Mucosa of descending colon (tissue), 3 donors: ENCODE measurements around the gene KIF4B. TPM values are rescaled to one million over a fixed set of nuclear protein-coding genes. Genes with fewer than 3 reads are reported as not detected.
A peak's percentile ranks its signal among the peaks of the same experiment; 100 is the strongest.
"Not testable (repeated sequence)": the region's sequence is repeated elsewhere in the genome, so short reads cannot be mapped to it uniquely, and the experiment has no call there.

ENCODE experiments used
- ATAC-seq: fragments of 200-7000 bp; cut with Tn5 transposase; one replicate; pipeline ENCODE4 v1.9.1; 2020; ENCODE audit warnings: mild to moderate bottlenecking, moderate library complexity
- DNase-seq, 3 donors: peaks; one replicate each; pipeline ENCODE4 v3.0.0-alpha.2; 2020
- H3K36me3 ChIP-seq: fragments of 200-600 bp; one replicate; pipeline ENCODE4 v1.8.0; 2021; ENCODE audit warnings: low read depth, mild to moderate bottlenecking
- H3K4me1 ChIP-seq: fragments of 200-600 bp; one replicate; pipeline ENCODE4 v1.8.0; 2021; ENCODE audit warnings: low read depth, mild to moderate bottlenecking
- H3K4me3 ChIP-seq: fragments of 200-600 bp; one replicate; pipeline ENCODE4 v1.8.0; 2021; ENCODE audit warnings: mild to moderate bottlenecking
- H3K9me3 ChIP-seq: fragments of 200-600 bp; one replicate; pipeline ENCODE4 v1.8.0; 2021; ENCODE audit warnings: mild to moderate bottlenecking
- CTCF ChIP-seq: fragments of 200-600 bp; IDR thresholded peaks from one replicate; pipeline ENCODE4 v1.8.0; 2022; ENCODE audit warnings: antibody characterized with exemption, mild to moderate bottlenecking
- intact Hi-C, 2 donors: fragments of 100-400 bp; cut with DNase I in 1 of 2; cut with micrococcal nuclease in 1 of 2; formaldehyde crosslinking; loops; one replicate each; pipeline versions ENCODE4 v1.11.0 to v1.11.1; 2022; cut with DNase I, micrococcal nuclease
- total RNA-seq, 3 donors: library from RNA; stranded (reverse); fragmentation: NEBNext Ultra II Directional in 2 of 3; extraction: Animal tissue kit (Norgen Biotek cat#: 25700) in 2 of 3; gene quantifications; one replicate each; pipeline versions ENCODE4 v1.2.1 to v1.2.4, GENCODE V29; 2021 to 2023
- donor health status: DM: no; HTN: no; CAD: no; lungs with moderate emphysema.
- donor health status: DM: no; HTN: no; CAD: no.
- donor health status: DM: no; HTN: yes; CAD: no.

Gene KIF4B
- total RNA-seq, 3 donors from 2014 or later, result not detected

- Histone ChIP-seq H3K4me1 (no peaks in the 10 kb centered on the region), H3K36me3 (no peaks in the 10 kb centered on the region), H3K9me3 (no peaks in the 10 kb centered on the region), H3K4me3 (no peak overlapping the region)
- intact Hi-C loops, result no loop called here
- no peak for TF ChIP-seq CTCF
- no peak for DNase-seq
- no peak for ATAC-seq
These were observed 13.7 kb upstream of the KIF4B start for GRCh38 chr5:154999865-155000264.

GRCh38 chr5:155001523-155001922 is 12.0 kb upstream of the KIF4B start:
- intact Hi-C loops, result no loop called here
- no peak for DNase-seq
- Histone ChIP-seq H3K9me3 (no peaks in the 10 kb centered on the region), H3K4me3 (no peak overlapping the region), H3K4me1 (no peaks in the 10 kb centered on the region), H3K36me3 (no peaks in the 10 kb centered on the region)
- ATAC-seq, result no peak
- no peak for TF ChIP-seq CTCF

DNA sequence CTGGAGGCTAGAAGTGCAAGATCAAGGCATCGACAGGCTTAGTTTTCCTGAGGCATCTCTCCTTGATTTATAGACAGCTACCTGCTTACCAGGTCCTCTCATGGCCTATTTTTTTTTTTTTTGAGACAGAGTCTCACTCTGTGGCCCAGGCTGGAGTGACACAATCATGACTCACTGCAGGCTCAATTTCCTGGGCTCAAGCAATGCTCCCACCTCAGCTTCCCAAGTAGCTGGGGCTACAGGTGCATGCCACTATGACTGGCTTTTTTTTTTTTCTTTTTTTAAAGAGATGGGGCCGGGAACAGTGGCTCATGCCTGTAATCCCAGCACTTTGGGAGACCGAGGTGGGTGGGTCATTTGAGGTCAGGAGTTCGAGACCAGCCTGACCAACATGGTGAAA is 10.8 kb upstream of the KIF4B start:
- intact Hi-C loops, H3K4me1 ChIP-seq, H3K4me3 ChIP-seq, ATAC-seq, DNase-seq, H3K36me3 ChIP-seq, H3K9me3 ChIP-seq: not testable (repeated sequence)

DNA sequence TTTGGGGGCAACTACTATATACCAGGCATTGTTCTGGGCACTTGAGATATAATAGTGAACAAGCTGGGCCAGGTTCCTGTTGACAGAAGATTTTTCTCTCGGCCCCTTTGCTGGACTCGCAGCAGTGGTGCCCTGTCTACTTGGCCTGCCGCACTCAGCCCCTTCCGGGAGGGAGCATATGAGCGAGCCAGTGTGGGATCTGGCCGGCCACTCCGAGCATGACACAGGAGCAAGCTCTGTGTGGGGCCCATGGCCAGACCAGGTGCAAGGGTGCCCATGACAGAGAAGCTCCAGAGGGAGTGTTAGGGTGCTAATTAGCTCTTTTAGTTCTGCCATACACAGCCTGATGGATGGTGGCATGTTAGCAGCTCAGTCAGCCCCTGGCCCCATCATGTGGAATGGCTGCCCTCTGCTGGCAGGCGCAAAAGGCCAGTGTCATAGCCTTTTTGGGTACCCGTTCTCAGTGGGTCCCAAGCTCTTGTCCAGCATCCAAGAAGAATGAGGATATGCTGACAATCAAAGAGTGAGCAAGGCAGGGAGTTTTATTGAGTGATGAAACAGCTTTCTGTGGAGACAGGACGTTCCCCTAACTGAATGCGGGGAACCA is 9.3 kb upstream of the KIF4B start:
- H3K36me3 ChIP-seq, result no peaks in the 10 kb centered on the region
- no peaks in the 10 kb centered on the region for H3K4me1 ChIP-seq
- intact Hi-C loops, result no loop called here
- peak; percentile 31 for ATAC-seq
- peak in 2 of 3 donors; percentile 24 to 38 for DNase-seq
- TF ChIP-seq CTCF, result no peak
- no peak overlapping the region for H3K4me3 ChIP-seq
- no peaks in the 10 kb centered on the region for H3K9me3 ChIP-seq

DNA sequence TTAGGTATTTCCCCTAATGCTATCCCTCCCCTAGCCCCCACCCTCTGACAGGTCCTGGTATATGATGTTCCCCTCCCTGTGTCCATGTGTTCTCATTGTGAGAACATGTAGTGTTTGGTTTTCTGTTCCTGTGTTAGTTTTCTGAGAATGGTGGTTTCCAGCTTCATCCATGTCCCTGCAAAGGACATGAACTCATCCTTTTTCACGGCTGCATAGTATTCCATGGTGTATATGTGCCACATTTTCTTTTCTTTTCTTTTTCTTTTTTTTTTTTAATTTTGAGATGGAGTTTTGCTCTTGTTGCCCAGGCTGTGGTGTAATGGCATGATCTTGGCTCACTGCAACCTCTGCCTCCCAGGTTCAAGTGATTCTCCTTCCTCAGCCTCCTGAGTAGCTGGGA is 7.3 kb upstream of the KIF4B start:
- intact Hi-C loops, H3K9me3 ChIP-seq, H3K4me3 ChIP-seq, DNase-seq, H3K4me1 ChIP-seq, ATAC-seq, H3K36me3 ChIP-seq: not testable (repeated sequence)

DNA sequence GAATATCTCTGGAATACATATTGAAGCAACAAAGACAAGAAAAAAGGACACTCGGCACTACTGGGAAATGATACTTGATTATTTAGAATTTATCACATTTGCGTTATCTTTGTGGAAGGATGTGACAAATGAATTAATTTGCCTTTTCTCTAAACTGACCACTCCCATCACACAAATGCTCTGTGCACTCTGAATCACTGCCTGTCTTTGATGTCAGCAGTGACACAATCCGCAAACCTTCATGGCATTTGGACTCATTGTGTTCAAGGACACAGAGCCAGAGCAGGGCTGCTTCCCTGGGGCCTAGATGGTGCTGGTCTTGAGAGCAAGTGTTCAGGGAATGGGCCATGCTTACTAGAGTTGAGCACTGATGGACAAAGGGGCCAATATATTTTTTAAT is 4.9 kb upstream of the KIF4B start:
- Histone ChIP-seq H3K9me3 (no peaks in the 10 kb centered on the region), H3K4me1 (no peaks in the 10 kb centered on the region), H3K4me3 (no peak overlapping the region), H3K36me3 (no peaks in the 10 kb centered on the region)
- intact Hi-C loops, result no loop called here
- ATAC-seq (no peak), DNase-seq (no peak)
- TF ChIP-seq CTCF, result no peak

GRCh38 chr5:155010881-155011280 is 2.7 kb upstream of the KIF4B start:
- intact Hi-C loops, result no loop called here
- DNase-seq (no peak), ATAC-seq (no peak)
- H3K4me1 ChIP-seq, result no peaks in the 10 kb centered on the region
- TF ChIP-seq CTCF, result no peak
- H3K4me3 ChIP-seq, result no peak overlapping the region
- H3K9me3 ChIP-seq, result no peaks in the 10 kb centered on the region
- H3K36me3 ChIP-seq, result no peaks in the 10 kb centered on the region
